ENCODE data around the gene MRPS27. TPM values are rescaled to one million over a fixed set of nuclear protein-coding genes. Genes with fewer than 3 reads are reported as not detected.

Gene MRPS27
- total and polyA plus RNA-seq, 2 of the 13 experiments (the other 11 are each of a cell fraction or from before 2014, with no cell fraction given) = 71.8 to 115 TPM

GRCh38 chr5:72205431-72206009, 114.5 kb downstream of the MRPS27 start (continued):
- TF ChIP-seq ZBED4 (CRISPR knock-in tag; IDR thresholded peaks at IDR 0.05; ENCODE audit: borderline replicate concordance) (no peak), HBP1 (CRISPR knock-in tag; IDR thresholded peaks at IDR 0.05; ENCODE audit: low read depth) (no peak), ZNF136 (CRISPR knock-in tag; IDR thresholded peaks at IDR 0.05; ENCODE audit: low read depth) (no peak), TGIF2 (CRISPR knock-in tag; IDR thresholded peaks at IDR 0.05) (no peak)

- intact Hi-C loops (cut with micrococcal nuclease; ENCODE audit: unreplicated experiment) (no loop called here), in situ Hi-C loops (cut with HindIII; ENCODE audit: extremely low pct_ligation_motif_present, low pct_unique_long_range_greater_than_20kb) (no loop called here)
- Histone ChIP-seq H3K79me2 (ENCODE audit: insufficient read depth, low read length) (no peaks in the 10 kb centered on the region), H3K36me3 (replicated peaks in 1 of 2; ENCODE audit: control insufficient read depth in 1 of 2, insufficient read depth in 2 of 2, low read length in 2 of 2) (peaks cover 0 to 2% of the 10 kb centered on the region in 2 experiments; a peak in 1 of 5 replicates), H3K27me3 (ENCODE audit: control insufficient read depth in 1 of 2, insufficient read depth in 2 of 2, low read length in 2 of 2) (no peaks in the 10 kb centered on the region), H3K9ac (ENCODE audit: insufficient read depth, low read depth, low read length) (no peak overlapping the region), H4K20me1 (ENCODE audit: insufficient read depth, low read length) (no peaks in the 10 kb centered on the region), H3K27ac (ENCODE audit: extremely low read length, insufficient read depth, low read length) (no peak overlapping the region), H3K4me2 (ENCODE audit: low read depth, low read length) (no peak overlapping the region), H3K4me3 (replicated peaks in 1 of 3; ENCODE audit: insufficient read depth in 1 of 3, low read depth in 2 of 3, low read length in 3 of 3) (no peak overlapping the region), H2AFZ (ENCODE audit: low read length) (no peak overlapping the region), H3K4me1 (ENCODE audit: insufficient read depth, low read length) (0 out of 2 replicates have a peak, but pooled peaks cover 8% of the 10 kb centered on the region), H3K9me3 (ENCODE audit: low read length) (no peaks in the 10 kb centered on the region)
- POLR2A ChIA-PET = no interaction called here
- no TSS peak for BruUV-seq (replicated peaks)
- whole genome bisulfite sequencing (ENCODE audit: low lambda C conversion rate) = 91% methylated on average over 1 of the region's 1 CpG
- ATAC-seq (no peak), DNase-seq (ENCODE audit: low spot score) (no peak), FAIRE-seq (no peak)
- CTCF ChIA-PET (ENCODE audit: low intra/inter-chr PET ratio, low total read pairs) = no interaction called here
- no peak for TF ChIP-seq KDM5B (CRISPR knock-in tag; IDR thresholded peaks at IDR 0.05; ENCODE audit: borderline replicate concordance)
- no peak for TF ChIP-seq POGK (CRISPR knock-in tag; conservative IDR thresholded peaks at IDR 0.05)
- TF ChIP-seq ZNF33B (CRISPR knock-in tag; IDR thresholded peaks at IDR 0.05) = no peak
- no peak for TF ChIP-seq TCF7L2 (IDR thresholded peaks at IDR 0.05; ENCODE audit: low read depth, low read length)
- TF ChIP-seq ETV5 (CRISPR knock-in tag; IDR thresholded peaks at IDR 0.05; ENCODE audit: borderline replicate concordance) = no peak
- TF ChIP-seq SP4 (CRISPR knock-in tag; IDR thresholded peaks at IDR 0.05) = no peak
- TF ChIP-seq E2F5 (CRISPR knock-in tag; conservative IDR thresholded peaks at IDR 0.05) = no peak
- no peak for TF ChIP-seq ZFY (CRISPR knock-in tag; IDR thresholded peaks at IDR 0.05)
- TF ChIP-seq PAWR (CRISPR knock-in tag; IDR thresholded peaks at IDR 0.05; ENCODE audit: borderline replicate concordance) = no peak
- no peak for TF ChIP-seq CREB3 (CRISPR knock-in tag; IDR thresholded peaks at IDR 0.05)
Measured at GRCh38 chr5:72204946-72205345, 115.1 kb downstream of the MRPS27 start.

Measured in HepG2 (cell line).